B cell (primary cell): Measurements from ENCODE around the gene ABCA2.

ENCODE experiments used
- CTCF ChIP-seq: fragments of 200-600 bp; IDR thresholded peaks from one replicate; pipeline ENCODE4 v1.8.0; 2022; ENCODE audit warnings: antibody characterized with exemption, mild to moderate bottlenecking
- EZH2 ChIP-seq: IDR thresholded peaks from 2 replicates; pipeline ENCODE4 v1.6.1; 2012; ENCODE audit warnings: borderline replicate concordance, low read depth, mild to moderate bottlenecking, moderate library complexity, low read length; ENCODE audit not compliant: insufficient read depth, poor library complexity, severe bottlenecking

- TF ChIP-seq CTCF (no peak), EZH2 (peak; percentile 80)
These were observed 42.9 kb downstream of the ABCA2 start for GRCh38 chr9:136985027-136985602.
